ENCODE results near the gene ARHGEF19. TPM values are rescaled to one million over a fixed set of nuclear protein-coding genes. Genes with fewer than 3 reads are reported as not detected.

The ARHGEF19 gene
- total and polyA plus RNA-seq, 9 of the 15 experiments (the other 6 are each of a cell fraction or from before 2014, with no cell fraction given) = 0.73 to 21.0 (median 5.2) TPM

DNA sequence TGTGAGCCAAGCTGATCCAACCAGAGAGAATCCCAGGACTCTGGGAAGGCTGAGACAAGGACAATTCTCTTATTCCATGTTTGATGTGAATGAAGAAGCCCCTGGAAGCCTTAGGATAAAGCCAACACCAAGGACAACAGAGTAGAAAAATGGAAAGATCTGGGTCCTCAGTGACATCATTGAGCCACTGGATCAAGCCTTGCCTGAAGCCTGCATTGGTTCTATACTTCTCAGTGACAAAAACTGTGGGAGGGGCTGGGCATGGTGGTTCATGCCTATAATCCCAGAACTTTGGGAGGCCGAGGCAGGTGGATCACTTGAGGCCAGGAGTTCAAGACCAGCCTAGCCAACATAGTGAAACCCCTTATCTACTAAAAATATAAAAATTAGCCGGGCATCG, 15.6 kb downstream of the ARHGEF19 start:
- WGBS (ENCODE audit: insufficient coverage, low coverage, missing lambda C conversion rate) = 47% methylated on average over 3 of the region's 3 CpGs
- Histone ChIP-seq H3K9me1 (ENCODE audit: control insufficient read depth, insufficient read depth, low read length) (no peaks in the 10 kb centered on the region), H3K9me3 (replicated peaks; ENCODE audit: control insufficient read depth, insufficient read depth, low read depth, low read length) (no peaks in the 10 kb centered on the region), H3K4me3 (no peak overlapping the region), H3K9ac (ENCODE audit: insufficient read depth in 1 of 2, low read depth in 2 of 2, low read length in 2 of 2) (no peak overlapping the region), H4K20me1 (replicated peaks; ENCODE audit: control insufficient read depth, insufficient read depth, low read length) (no peaks in the 10 kb centered on the region), H3K27me3 (ENCODE audit: control insufficient read depth in 2 of 2, insufficient read depth in 2 of 2, low read length in 2 of 2) (no peaks in the 10 kb centered on the region), H2AFZ (ENCODE audit: low read depth, low read length) (no peak overlapping the region), H3K27ac (ENCODE audit: extremely low read depth, low read depth, low read length) (no peak overlapping the region), H3K36me3 (ENCODE audit: control insufficient read depth, insufficient read depth, low read length) (no peaks in the 10 kb centered on the region; the same call in 2 of the 3 replicates), H3K4me2 (ENCODE audit: insufficient read depth, low read length) (no peak overlapping the region), H3K4me1 (replicated peaks in 1 of 2; ENCODE audit: control insufficient read depth in 2 of 2, insufficient read depth in 2 of 2, low read length in 2 of 2) (peaks cover 5% of the 10 kb centered on the region in 2 experiments), H3K79me2 (ENCODE audit: control insufficient read depth, insufficient read depth, low read length) (no peaks in the 10 kb centered on the region)
- FAIRE-seq = no peak
- CTCF ChIA-PET (ENCODE audit: low intra/inter-chr PET ratio) = no interaction called here
- no peak for DNase-seq (ENCODE audit: extremely low read depth in 1 of 4, low spot score in 3 of 4)
- no peak for ATAC-seq
- in situ Hi-C loops (cut with MboI) (loop anchor here (5.0 kb wide), 1 partner anchor 165 kb away; no protein-coding TSS in a partner anchor), intact Hi-C loops (cut with micrococcal nuclease) (no loop called here)
- no TSS peak for BruUV-seq (replicated peaks)
- POLR2A ChIA-PET = interaction anchor here (0.6 to 1.8 kb wide), 2 partner anchors 46 to 116 kb away, joined by 3 to 5 read pairs; no protein-coding TSS in a partner anchor
- TF ChIP-seq, protein P1, sequence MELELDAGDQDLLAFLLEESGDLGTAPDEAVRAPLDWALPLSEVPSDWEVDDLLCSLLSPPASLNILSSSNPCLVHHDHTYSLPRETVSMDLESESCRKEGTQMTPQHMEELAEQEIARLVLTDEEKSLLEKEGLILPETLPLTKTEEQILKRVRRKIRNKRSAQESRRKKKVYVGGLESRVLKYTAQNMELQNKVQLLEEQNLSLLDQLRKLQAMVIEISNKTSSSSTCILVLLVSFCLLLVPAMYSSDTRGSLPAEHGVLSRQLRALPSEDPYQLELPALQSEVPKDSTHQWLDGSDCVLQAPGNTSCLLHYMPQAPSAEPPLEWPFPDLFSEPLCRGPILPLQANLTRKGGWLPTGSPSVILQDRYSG (tag; conservative IDR thresholded peaks at IDR 0.05; ENCODE audit: low read depth) = no peak
- TF ChIP-seq E2F3 (CRISPR knock-in tag; IDR thresholded peaks at IDR 0.05) = no peak
- TF ChIP-seq, protein P2, sequence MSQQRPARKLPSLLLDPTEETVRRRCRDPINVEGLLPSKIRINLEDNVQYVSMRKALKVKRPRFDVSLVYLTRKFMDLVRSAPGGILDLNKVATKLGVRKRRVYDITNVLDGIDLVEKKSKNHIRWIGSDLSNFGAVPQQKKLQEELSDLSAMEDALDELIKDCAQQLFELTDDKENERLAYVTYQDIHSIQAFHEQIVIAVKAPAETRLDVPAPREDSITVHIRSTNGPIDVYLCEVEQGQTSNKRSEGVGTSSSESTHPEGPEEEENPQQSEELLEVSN (IDR thresholded peaks at IDR 0.05; ENCODE audit: borderline replicate concordance in 1 of 2, extremely low read depth in 1 of 2, insufficient read depth in 1 of 2, insufficient read length in 1 of 2, low read depth in 1 of 2, low read length in 1 of 2, poor library complexity in 1 of 2, severe bottlenecking in 1 of 2) = no peak
- TF ChIP-seq KDM2B (CRISPR knock-in tag; IDR thresholded peaks at IDR 0.05) = no peak
- no peak for TF ChIP-seq SMARCC2 (IDR thresholded peaks at IDR 0.05; ENCODE audit: low read depth)
- TF ChIP-seq, protein P3, sequence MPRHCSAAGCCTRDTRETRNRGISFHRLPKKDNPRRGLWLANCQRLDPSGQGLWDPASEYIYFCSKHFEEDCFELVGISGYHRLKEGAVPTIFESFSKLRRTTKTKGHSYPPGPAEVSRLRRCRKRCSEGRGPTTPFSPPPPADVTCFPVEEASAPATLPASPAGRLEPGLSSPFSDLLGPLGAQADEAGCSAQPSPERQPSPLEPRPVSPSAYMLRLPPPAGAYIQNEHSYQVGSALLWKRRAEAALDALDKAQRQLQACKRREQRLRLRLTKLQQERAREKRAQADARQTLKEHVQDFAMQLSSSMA (CRISPR knock-in tag; IDR thresholded peaks at IDR 0.05) = no peak
- TF ChIP-seq, protein P4, sequence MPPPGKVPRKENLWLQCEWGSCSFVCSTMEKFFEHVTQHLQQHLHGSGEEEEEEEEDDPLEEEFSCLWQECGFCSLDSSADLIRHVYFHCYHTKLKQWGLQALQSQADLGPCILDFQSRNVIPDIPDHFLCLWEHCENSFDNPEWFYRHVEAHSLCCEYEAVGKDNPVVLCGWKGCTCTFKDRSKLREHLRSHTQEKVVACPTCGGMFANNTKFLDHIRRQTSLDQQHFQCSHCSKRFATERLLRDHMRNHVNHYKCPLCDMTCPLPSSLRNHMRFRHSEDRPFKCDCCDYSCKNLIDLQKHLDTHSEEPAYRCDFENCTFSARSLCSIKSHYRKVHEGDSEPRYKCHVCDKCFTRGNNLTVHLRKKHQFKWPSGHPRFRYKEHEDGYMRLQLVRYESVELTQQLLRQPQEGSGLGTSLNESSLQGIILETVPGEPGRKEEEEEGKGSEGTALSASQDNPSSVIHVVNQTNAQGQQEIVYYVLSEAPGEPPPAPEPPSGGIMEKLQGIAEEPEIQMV (tag; conservative IDR thresholded peaks at IDR 0.05; ENCODE audit: low read depth) = no peak
- TF ChIP-seq FIP1L1 (IDR thresholded peaks at IDR 0.05; ENCODE audit: low read depth, low read length, poor library complexity, severe bottlenecking) = no peak
- no peak for TF ChIP-seq FOXJ2 (tag; IDR thresholded peaks at IDR 0.05)
- TF ChIP-seq ZNF316 (IDR thresholded peaks at IDR 0.05) = no peak
- TF ChIP-seq NFYB (IDR thresholded peaks at IDR 0.05; ENCODE audit: extremely low read depth, insufficient read length) = no peak
- TF ChIP-seq SP2 (IDR thresholded peaks at IDR 0.05; ENCODE audit: extremely low read depth, low read depth, low read length, poor library complexity, severe bottlenecking) = no peak
- TF ChIP-seq, protein P5, sequence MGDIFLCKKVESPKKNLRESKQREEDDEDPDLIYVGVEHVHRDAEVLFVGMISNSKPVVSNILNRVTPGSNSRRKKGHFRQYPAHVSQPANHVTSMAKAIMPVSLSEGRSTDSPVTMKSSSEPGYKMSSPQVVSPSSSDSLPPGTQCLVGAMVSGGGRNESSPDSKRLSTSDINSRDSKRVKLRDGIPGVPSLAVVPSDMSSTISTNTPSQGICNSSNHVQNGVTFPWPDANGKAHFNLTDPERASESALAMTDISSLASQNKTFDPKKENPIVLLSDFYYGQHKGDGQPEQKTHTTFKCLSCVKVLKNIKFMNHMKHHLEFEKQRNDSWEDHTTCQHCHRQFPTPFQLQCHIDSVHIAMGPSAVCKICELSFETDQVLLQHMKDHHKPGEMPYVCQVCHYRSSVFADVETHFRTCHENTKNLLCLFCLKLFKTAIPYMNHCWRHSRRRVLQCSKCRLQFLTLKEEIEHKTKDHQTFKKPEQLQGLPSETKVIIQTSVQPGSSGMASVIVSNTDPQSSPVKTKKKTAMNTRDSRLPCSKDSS (IDR thresholded peaks at IDR 0.05; ENCODE audit: low read depth, partially characterized antibody) = no peak
- TF ChIP-seq TGIF2 (CRISPR knock-in tag; IDR thresholded peaks at IDR 0.05) = no peak
- TF ChIP-seq JUND (IDR thresholded peaks at IDR 0.05; ENCODE audit: borderline replicate concordance, low read depth, low read length) = no peak
- TF ChIP-seq JUND (tag; IDR thresholded peaks at IDR 0.05; ENCODE audit: borderline replicate concordance, low read depth, low read length) = 0 out of 3 replicates have a peak, but pooled peaks have one; percentile 28

Data from K562 (cell line).